IPS DF 4.7 (cell line): ENCODE data around the gene PPHLN1.

Experiments
- DNase-seq: peaks from one replicate; pipeline ENCODE4 v3.0.0-alpha.2; 2013; ENCODE audit warnings: low spot score; ENCODE audit errors: extremely low read depth

The PPHLN1 gene, protein sequence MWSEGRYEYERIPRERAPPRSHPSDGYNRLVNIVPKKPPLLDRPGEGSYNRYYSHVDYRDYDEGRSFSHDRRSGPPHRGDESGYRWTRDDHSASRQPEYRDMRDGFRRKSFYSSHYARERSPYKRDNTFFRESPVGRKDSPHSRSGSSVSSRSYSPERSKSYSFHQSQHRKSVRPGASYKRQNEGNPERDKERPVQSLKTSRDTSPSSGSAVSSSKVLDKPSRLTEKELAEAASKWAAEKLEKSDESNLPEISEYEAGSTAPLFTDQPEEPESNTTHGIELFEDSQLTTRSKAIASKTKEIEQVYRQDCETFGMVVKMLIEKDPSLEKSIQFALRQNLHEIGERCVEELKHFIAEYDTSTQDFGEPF

DNA sequence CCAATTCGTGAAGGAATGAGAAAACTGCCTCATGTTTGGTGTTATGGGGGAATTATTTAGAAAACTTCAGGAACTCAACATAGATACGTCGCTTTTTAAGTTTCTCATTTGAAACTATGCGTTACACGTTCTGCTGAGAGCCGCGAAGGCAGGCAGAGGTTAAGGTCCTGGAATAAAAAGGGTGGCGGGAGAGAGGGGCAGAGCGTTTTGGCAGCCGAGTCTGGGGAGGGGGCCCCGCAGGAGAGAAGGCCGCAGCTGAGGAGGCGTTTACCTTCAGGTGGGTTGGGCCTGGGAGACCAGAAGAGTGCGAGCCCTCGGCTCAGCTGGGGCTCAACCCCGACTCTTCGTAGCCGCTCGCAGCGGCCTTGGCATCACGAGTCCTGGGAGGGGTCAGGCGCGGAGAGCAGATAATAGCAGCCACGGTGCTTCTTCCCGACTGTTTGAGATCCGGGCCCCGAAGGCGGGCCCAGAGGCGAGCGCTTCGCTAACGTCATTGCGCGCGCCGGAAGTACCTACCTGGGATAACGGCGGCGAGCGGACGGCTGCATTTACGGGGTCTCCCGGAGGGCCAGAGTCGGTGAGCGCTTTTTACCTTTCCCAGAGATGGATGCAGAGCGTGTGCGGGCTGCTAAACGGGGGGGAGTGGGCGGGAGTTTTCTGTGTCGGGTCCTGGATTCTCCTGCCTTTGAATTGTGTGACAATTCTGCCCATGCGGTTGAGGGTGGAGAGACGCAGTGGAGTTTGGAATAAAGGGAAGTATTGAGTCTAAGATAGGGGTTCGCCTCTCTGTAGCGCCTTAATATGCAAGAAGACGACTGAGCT, at the start of gene PPHLN1, which contains the start of gene ZCRB1:
PPHLN1 (plus strand) TSS at position 515 of the 822 bp plus-strand sequence. CDS start 9,736 bp downstream, outside the sequence.
ZCRB1 (minus strand) TSS at position 442 of the 822 bp plus-strand sequence. CDS start 1,992 bp downstream, outside the sequence.
- peak; percentile 51 for DNase-seq

DNA sequence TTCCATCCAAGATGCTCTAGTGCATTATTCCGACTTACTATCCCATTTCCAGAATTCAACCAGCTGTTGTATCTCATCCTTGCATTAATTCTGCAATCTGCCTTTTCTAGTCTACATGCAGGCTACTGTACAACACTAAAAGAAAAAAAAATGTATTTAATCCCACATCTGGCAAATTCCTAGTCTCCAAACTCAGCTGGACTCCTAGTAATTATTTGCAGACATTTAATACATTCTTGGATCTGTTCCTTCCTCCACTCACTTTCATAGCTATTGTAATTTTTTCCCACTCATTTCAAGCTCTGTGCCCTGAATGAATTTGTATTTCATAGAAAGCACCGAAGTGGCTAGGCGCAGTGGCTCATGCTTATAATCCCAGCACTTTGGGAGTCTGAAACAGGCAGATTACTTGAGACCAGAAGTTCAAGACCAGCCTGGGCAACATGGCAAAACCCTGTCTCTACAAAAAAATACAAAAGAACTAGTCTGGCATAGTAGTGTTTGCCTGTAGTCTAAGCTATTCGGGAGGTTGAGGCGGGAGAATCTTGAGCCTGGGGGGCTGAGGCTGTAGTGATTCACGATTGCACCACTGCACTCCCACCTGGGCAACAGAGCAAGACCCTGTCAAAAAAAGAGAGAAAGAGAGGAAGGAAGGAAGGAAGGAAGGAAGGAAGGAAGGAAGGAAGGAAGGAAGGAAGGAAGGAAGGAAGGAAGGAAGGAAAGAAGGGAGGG, 48.4 kb upstream of the PPHLN1 start:
- no peak for DNase-seq

DNA sequence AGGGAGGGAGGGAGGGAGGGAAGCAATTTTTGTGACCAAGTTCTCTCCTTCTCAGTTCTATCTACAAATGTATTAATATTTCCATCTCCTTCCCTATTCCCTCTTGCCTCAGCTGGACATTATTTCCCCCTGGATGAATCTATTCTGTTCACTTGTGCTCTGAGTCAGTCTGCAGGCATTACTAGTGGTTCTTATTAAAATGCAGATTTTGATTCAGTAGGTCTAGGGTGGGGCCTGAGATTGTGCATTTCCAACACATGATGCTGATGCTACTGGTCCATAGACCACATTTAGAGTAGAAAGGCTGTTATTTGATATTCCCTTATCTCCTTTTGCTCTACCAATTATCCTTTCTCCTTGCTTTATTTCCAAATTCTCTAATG, 47.8 kb upstream of the PPHLN1 start:
- no peak for DNase-seq

GRCh38 chr12:42281278-42281677, 44.7 kb upstream of the PPHLN1 start:
- no peak for DNase-seq

- no peak for DNase-seq
These were observed 44.1 kb upstream of the PPHLN1 start for GRCh38 chr12:42281844-42282243.

DNA sequence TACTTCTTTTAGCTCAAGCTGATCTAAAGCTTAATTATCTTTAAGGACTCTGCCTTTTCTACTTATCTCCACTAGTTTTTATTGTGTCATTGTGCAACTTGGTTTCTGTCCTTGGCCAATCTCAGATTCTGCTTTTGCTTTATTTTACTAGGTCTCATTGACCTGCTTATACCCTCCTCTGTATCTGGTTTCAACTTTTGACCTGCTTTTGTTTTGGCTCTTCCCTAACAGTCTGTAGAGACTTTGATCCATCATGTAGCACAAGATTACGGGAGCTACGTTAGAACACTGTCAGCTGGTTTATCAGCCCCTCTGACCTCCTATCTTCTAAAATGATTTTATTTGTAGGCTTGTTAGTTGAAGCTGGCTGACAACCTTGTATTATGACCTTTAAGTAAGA, 43.7 kb upstream of the PPHLN1 start:
- no peak for DNase-seq

DNA sequence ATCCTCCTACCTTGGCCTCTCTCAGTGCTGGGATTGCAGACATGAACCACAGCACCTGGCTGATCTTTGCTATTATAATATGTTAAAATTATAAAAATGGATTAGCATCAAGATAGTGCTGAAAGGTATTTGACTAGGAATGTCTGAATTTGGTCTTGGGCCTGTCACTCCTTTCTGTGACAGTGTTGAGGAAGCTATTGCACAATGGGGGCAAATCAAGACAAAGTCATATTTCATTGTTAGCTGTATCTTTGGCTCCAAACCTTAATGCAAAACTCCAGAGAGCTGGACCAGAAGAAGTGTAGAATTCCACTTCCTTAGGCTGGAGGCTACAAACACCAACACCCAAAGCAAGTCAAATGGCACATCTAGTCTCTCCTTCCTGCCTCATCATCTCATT, 42.2 kb upstream of the PPHLN1 start:
- no peak for DNase-seq

GRCh38 chr12:42284157-42284556, 41.8 kb upstream of the PPHLN1 start:
- DNase-seq = no peak

- no peak for DNase-seq
These were observed 41.1 kb upstream of the PPHLN1 start for GRCh38 chr12:42284876-42285275.

DNA sequence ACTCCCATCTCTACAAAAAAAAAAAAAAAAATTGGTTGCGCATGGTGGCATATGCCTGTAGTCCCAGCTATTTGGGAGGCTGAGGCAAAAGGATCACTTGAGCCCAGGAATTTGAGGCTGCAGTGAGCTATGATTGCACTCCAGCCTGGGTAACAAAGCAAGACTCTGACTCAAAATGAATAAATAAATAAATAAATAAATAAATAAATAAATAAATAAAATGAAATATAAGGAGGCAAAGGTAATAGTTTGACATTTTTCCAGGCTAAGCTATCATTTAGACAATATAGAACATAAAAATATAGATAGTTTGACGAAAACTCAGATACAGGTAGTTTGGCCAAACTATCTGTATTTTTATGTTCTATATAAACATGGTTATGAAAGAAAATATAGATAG, 40.5 kb upstream of the PPHLN1 start:
- no peak for DNase-seq

DNA sequence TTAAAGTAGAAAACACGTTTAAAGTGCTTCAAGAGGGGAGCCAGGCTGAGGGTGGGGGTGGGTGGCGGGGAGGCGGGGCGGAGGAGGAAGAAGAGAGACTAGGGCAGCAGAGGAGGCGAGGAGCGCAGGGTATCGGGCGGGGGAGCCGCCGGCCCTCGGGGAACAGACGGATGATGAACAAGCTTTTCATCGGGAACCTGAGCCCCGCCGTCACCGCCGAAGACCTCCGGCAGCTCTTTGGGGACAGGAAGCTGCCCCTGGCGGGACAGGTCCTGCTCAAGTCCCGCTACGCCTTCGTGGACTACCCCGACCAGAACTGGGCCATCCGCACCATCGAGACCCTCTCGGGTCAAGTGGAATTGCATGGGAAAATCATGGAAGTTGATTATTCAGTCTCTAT, 39.2 kb upstream of the PPHLN1 start:
- DNase-seq = no peak

GRCh38 chr12:42288544-42288943, 37.4 kb upstream of the PPHLN1 start:
- DNase-seq = no peak

GRCh38 chr12:42291680-42292079, 34.3 kb upstream of the PPHLN1 start:
- DNase-seq = no peak

DNA sequence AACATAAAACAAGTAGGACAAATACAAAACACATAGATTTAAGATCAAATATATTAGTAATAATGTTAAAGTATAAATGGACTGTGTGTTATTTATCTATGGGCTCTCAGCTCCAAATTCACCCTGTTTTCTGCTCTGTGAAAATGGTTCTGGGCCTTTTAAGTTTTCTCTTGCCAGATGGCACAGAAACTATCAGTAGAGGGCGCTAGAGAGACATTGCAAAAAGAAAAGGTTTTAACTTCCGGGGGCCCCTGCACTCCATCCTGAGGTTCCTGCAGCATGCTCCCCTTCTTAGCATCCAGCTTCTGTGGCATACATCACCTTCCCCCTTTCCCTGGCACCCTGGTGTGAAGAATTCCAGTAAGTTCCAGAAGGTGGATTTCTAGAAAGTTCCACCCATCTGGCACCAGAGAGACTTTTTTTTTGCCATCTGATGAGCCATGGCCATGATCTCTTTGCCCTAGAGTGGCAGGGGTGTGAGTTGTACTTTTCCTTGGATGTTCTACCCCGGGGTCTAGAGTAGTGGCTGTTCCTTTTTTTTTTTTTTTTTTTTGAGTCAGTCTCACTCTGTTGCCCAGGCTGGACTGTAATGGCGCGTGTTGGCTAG, 29.4 kb upstream of the PPHLN1 start:
- DNase-seq = peak; percentile 19

GRCh38 chr12:42298887-42299286, 27.1 kb upstream of the PPHLN1 start:
- no peak for DNase-seq

DNA sequence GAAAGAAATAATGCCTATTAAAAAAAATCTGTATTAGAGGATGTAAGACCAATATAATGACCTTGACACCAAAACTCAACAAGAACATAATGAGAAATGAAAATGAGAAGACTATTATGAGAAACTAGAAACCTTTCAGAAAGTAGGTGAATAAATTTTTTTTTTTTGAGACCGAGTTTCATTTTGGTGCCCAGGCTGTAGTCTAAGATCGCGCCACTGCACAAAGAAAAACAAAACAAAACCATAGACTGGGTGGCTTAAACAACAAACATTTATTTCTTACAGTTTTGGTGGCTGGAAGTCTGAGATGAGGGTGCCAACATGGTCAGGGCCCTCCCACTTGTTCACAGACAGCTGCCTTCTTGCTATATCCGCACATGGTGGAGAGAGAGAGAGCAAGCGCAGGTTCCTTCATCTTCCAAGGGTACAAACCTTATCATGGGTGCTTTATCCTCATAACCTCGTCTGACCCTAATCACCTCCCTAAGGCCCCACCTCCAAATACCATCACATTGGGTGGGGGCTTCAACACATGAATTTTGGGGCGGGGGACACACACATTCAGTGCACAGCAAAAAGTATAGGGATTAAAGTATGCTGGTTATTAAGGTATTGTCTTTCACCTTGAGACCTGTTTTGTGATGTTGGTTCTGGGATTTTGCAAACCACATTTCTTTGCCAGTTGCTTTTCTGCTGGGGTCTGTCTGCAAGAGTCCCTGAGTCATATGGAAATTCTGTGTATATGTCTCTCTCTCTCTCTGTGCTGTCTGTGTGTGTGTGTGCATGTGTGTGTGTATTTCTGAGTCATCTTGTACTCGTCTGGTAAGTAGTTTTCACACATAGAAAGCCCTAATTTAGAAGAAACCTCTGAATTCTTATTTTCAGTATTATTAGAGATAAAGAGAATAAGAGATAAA, 26.3 kb upstream of the PPHLN1 start:
- no peak for DNase-seq

DNA sequence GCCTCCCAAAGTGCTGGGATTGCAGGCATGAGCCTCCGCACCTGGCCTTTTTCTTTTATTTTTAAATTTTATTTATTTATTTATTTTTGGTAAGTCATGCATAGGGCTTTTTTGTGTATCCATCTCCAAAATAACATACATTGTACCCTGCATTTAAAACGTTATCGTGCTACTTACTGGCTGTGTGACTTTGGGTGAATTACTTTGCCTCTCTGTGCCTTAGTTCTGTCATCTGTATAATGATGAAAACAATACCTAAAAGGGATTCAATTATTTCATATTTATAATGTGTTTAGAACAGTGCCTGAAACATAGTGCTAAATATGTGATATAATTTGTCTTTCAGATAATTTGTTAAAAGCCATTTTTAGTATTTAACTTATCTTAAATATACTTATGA, 19.7 kb upstream of the PPHLN1 start:
- DNase-seq = no peak

GRCh38 chr12:42308390-42308789, 17.6 kb upstream of the PPHLN1 start:
- DNase-seq = no peak

GRCh38 chr12:42309996-42310395, 16.0 kb upstream of the PPHLN1 start:
- no peak for DNase-seq

DNA sequence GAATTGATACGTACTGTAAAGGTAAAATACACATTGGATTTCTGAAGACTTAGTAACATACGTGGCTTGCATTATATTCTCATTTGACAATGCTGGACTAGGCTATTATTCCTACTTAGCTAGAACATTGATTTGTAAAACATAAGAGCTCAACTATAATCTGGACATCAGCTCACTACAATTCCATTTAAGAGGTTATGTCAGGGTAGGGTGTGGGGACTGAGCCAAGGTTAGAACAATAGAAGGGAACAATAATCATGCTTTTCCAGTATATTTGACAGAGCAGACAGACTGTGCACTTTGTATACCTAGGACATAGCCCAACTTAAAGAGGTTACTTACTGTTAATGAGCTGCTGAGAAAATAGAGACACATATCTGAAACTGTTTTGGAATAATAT, 10.9 kb upstream of the PPHLN1 start:
- DNase-seq = no peak
